Measurements from ENCODE around the gene DLK2.

DNA sequence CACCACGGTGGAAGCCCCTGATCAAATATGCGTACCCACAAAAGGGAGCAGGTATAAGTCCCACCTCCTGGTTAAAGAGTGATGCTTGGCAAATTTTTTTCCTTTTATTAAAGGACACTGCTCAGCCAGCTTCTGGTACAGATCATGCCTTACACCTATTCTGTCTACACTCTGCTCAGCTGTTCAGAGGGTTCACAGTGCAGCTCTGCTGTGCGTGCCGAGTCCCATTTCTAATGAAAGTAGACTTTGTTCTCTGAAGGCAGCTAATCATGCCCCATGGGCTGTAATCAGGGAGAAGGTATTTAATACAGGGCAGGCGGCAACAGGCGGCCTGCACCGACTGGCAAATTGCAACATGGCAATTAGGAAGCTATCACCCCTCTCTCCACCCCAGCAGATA lies 38.5 kb upstream of the DLK2 start:
- TF ChIP-seq, protein P1, sequence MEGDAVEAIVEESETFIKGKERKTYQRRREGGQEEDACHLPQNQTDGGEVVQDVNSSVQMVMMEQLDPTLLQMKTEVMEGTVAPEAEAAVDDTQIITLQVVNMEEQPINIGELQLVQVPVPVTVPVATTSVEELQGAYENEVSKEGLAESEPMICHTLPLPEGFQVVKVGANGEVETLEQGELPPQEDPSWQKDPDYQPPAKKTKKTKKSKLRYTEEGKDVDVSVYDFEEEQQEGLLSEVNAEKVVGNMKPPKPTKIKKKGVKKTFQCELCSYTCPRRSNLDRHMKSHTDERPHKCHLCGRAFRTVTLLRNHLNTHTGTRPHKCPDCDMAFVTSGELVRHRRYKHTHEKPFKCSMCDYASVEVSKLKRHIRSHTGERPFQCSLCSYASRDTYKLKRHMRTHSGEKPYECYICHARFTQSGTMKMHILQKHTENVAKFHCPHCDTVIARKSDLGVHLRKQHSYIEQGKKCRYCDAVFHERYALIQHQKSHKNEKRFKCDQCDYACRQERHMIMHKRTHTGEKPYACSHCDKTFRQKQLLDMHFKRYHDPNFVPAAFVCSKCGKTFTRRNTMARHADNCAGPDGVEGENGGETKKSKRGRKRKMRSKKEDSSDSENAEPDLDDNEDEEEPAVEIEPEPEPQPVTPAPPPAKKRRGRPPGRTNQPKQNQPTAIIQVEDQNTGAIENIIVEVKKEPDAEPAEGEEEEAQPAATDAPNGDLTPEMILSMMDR (conservative IDR thresholded peaks at IDR 0.05; ENCODE audit: low read length) = no peak
- TF ChIP-seq EZH2phosphoT487 (IDR thresholded peaks at IDR 0.05; ENCODE audit: borderline replicate concordance, low read depth, low read length) = no peak

Data from OCI-LY7 (cell line).